ENCODE results near the gene PRPF40B.

GRCh38 chr12:49587174-49587908 lies 36.0 kb upstream of the PRPF40B start:
- no peak for TF ChIP-seq CTCF (IDR thresholded peaks at IDR 0.05)
- TF ChIP-seq POLR2A (IDR thresholded peaks at IDR 0.05): no peak

All from testis (tissue), 2 donors.